SU-DHL-6 (cell line): ENCODE measurements around the gene XPO6.

Experiments
- CTCF ChIP-seq: fragments of 200-600 bp; sonication (generic); IDR thresholded peaks from one replicate; pipeline ENCODE4 v1.5.1; 2017; ENCODE audit warnings: antibody characterized with exemption, mild to moderate bottlenecking, low read length, moderate library complexity; ENCODE audit not compliant: insufficient read depth, poor library complexity, severe bottlenecking
- EZH2phosphoT487 ChIP-seq: fragments of 200-600 bp; sonication (generic), shearing (Covaris generic); conservative IDR thresholded peaks from 2 replicates; pipeline ENCODE4 v1.6.1; 2018; ENCODE audit warnings: mild to moderate bottlenecking, antibody characterized with exemption, low read length, moderate library complexity, mixed read lengths

- TF ChIP-seq CTCF: no peak
- no peak for TF ChIP-seq EZH2phosphoT487
These were observed 3.6 kb downstream of the XPO6 start for GRCh38 chr16:28208131-28208530.
